ENCODE measurements around the gene TSPOAP1.

The TSPOAP1 gene

GRCh38 chr17:58329035-58329809, 627 bp upstream of the TSPOAP1 start:
- DNase-seq: no peak

- DNase-seq: no peak
These were observed 1.0 kb downstream of the TSPOAP1 start for GRCh38 chr17:58327363-58328194.

- DNase-seq: no peak
These were observed 1.8 kb downstream of the TSPOAP1 start for GRCh38 chr17:58326609-58327362.

- DNase-seq: no peak
These were observed 2.6 kb downstream of the TSPOAP1 start for GRCh38 chr17:58325976-58326468.

GRCh38 chr17:58325289-58325726, 3.3 kb downstream of the TSPOAP1 start:
- no peak for DNase-seq

GRCh38 chr17:58324409-58325288, 3.9 kb downstream of the TSPOAP1 start:
- DNase-seq: no peak

- DNase-seq: no peak
These were observed 4.6 kb downstream of the TSPOAP1 start for GRCh38 chr17:58324056-58324408.

- no peak for DNase-seq
These were observed 5.1 kb downstream of the TSPOAP1 start for GRCh38 chr17:58323366-58324055.

GRCh38 chr17:58322581-58323185, 5.9 kb downstream of the TSPOAP1 start:
- DNase-seq: no peak

- DNase-seq: no peak
These were observed 6.7 kb downstream of the TSPOAP1 start for GRCh38 chr17:58321571-58322525.

- DNase-seq: no peak
These were observed 7.8 kb downstream of the TSPOAP1 start for GRCh38 chr17:58320570-58321323.

- DNase-seq: no peak
These were observed 8.4 kb downstream of the TSPOAP1 start for GRCh38 chr17:58320163-58320558.

GRCh38 chr17:58319173-58320162, 9.1 kb downstream of the TSPOAP1 start:
- DNase-seq: no peak

GRCh38 chr17:58318627-58319172, 9.9 kb downstream of the TSPOAP1 start:
- no peak for DNase-seq

GRCh38 chr17:58318065-58318481, 10.5 kb downstream of the TSPOAP1 start:
- DNase-seq: no peak

GRCh38 chr17:58317421-58318064, 11.1 kb downstream of the TSPOAP1 start:
- DNase-seq: no peak
